WTC11 (cell line): Measurements from ENCODE around the gene CLCN7. TPM values are rescaled to one million over a fixed set of nuclear protein-coding genes. Genes with fewer than 3 reads are reported as not detected.

Experiments
- ATAC-seq: fragments of 200-7000 bp; cut with Tn5 transposase; 2 replicates; pipeline ENCODE4 v1.10.0; 2021; ENCODE audit warnings: mild to moderate bottlenecking, moderate library complexity
- CTCF ChIA-PET: fragments of 300-600 bp; sonication (Branson Sonifier 250); formaldehyde crosslinking; loops from one replicate; lab custom pipeline; 2021; ENCODE audit warnings: antibody characterized with exemption; lab: Charles Lee
- POLR2A ChIA-PET: fragments of 350-600 bp; sonication (Branson Sonifier 250); formaldehyde crosslinking; loops from one replicate; lab custom pipeline; 2021; ENCODE audit warnings: antibody characterized with exemption; lab: Charles Lee
- DNase-seq: peaks from one replicate; pipeline ENCODE4 v3.0.0; 2021; ENCODE audit warnings: low spot score
- H3K27ac Mint-ChIP-seq: 2 replicates; pipeline ENCODE4 v1.8.0; 2021; ENCODE audit warnings: mixed read lengths
- H3K27me3 Mint-ChIP-seq: 2 replicates; pipeline ENCODE4 v1.8.0; 2021; ENCODE audit warnings: low read depth, mild to moderate bottlenecking, moderate library complexity, mixed read lengths
- H3K36me3 Mint-ChIP-seq: 2 replicates; pipeline ENCODE4 v1.8.0; 2021; ENCODE audit warnings: mixed read lengths
- H3K4me1 Mint-ChIP-seq: 2 replicates; pipeline ENCODE4 v1.8.0; 2022; ENCODE audit warnings: mixed read lengths
- H3K4me3 Mint-ChIP-seq: 2 replicates; pipeline ENCODE4 v1.8.0; 2021; ENCODE audit warnings: mild to moderate bottlenecking, moderate library complexity, mixed read lengths
- H3K9me3 Mint-ChIP-seq: 2 replicates; pipeline ENCODE4 v1.8.0; 2021; ENCODE audit warnings: mixed read lengths
- AFF4 ChIP-seq: sonication (generic); formaldehyde crosslinking; IDR thresholded peaks from 2 replicates; pipeline ENCODE4 v1.8.1; 2023; ENCODE audit warnings: mild to moderate bottlenecking, missing genetic modification reagents, borderline replicate concordance
- ESRRA ChIP-seq: sonication (generic); formaldehyde crosslinking; IDR thresholded peaks from 2 replicates; pipeline ENCODE4 v1.8.1; 2022; ENCODE audit warnings: mild to moderate bottlenecking, missing genetic modification reagents, borderline replicate concordance
- FOXJ3 ChIP-seq: sonication (generic); formaldehyde crosslinking; IDR thresholded peaks from 2 replicates; pipeline ENCODE4 v1.9.0; 2021; ENCODE audit warnings: missing genetic modification reagents, mild to moderate bottlenecking, borderline replicate concordance
- FOXP4 ChIP-seq: sonication (generic); formaldehyde crosslinking; IDR thresholded peaks from 2 replicates; pipeline ENCODE4 v1.8.0; 2022; ENCODE audit warnings: mild to moderate bottlenecking, missing genetic modification reagents
- IRF1 ChIP-seq: sonication (generic); formaldehyde crosslinking; IDR thresholded peaks from 2 replicates; pipeline ENCODE4 v1.8.0; 2023; ENCODE audit warnings: missing genetic modification reagents
- KAT7 ChIP-seq: sonication (generic); formaldehyde crosslinking; IDR thresholded peaks from 2 replicates; pipeline ENCODE4 v1.8.1; 2023; ENCODE audit warnings: missing genetic modification reagents, mild to moderate bottlenecking, borderline replicate concordance
- NFATC4 ChIP-seq: fragments of 250-450 bp; sonication (Bioruptor Pico); IDR thresholded peaks from 2 replicates; pipeline ENCODE4 v1.9.0; 2021; ENCODE audit warnings: mild to moderate bottlenecking
- NFYB ChIP-seq: sonication (generic); formaldehyde crosslinking; conservative IDR thresholded peaks from 2 replicates; pipeline ENCODE4 v1.8.0; 2022; ENCODE audit warnings: low read depth, missing genetic modification reagents
- SMAD3 ChIP-seq: sonication (generic); formaldehyde crosslinking; IDR thresholded peaks from 2 replicates; pipeline ENCODE4 v1.8.0; 2022; ENCODE audit warnings: missing genetic modification reagents, mild to moderate bottlenecking, borderline replicate concordance
- TEAD1 ChIP-seq: sonication (generic); formaldehyde crosslinking; IDR thresholded peaks from 2 replicates; pipeline ENCODE4 v1.8.0; 2022; ENCODE audit warnings: mild to moderate bottlenecking, missing genetic modification reagents
- ZNF317 ChIP-seq: sonication (generic); formaldehyde crosslinking; IDR thresholded peaks from 2 replicates; pipeline ENCODE4 v1.8.1; 2023; ENCODE audit warnings: low read depth, mild to moderate bottlenecking, moderate library complexity, missing genetic modification reagents, borderline replicate concordance
- ZNF425 ChIP-seq: fragments of 250-450 bp; sonication (Bioruptor Pico); conservative IDR thresholded peaks from 2 replicates; pipeline ENCODE4 v1.9.0; 2021; ENCODE audit warnings: mild to moderate bottlenecking
- total RNA-seq: library from RNA; stranded (reverse); gene quantifications from 3 replicates; pipeline ENCODE4 v1.2.3, GENCODE V29; 2021
- TF ChIP-seq, protein P1 (sequence below): sonication (generic); formaldehyde crosslinking; IDR thresholded peaks from 2 replicates; pipeline ENCODE4 v1.8.0; 2023; ENCODE audit warnings: mild to moderate bottlenecking, missing genetic modification reagents
- TF ChIP-seq, protein P2 (sequence below): sonication (generic); formaldehyde crosslinking; IDR thresholded peaks from 2 replicates; pipeline ENCODE4 v1.8.0; 2022; ENCODE audit warnings: mild to moderate bottlenecking, missing genetic modification reagents

Gene CLCN7
- total RNA-seq, 1 experiment from 2014 or later, result 94.1 TPM

DNA sequence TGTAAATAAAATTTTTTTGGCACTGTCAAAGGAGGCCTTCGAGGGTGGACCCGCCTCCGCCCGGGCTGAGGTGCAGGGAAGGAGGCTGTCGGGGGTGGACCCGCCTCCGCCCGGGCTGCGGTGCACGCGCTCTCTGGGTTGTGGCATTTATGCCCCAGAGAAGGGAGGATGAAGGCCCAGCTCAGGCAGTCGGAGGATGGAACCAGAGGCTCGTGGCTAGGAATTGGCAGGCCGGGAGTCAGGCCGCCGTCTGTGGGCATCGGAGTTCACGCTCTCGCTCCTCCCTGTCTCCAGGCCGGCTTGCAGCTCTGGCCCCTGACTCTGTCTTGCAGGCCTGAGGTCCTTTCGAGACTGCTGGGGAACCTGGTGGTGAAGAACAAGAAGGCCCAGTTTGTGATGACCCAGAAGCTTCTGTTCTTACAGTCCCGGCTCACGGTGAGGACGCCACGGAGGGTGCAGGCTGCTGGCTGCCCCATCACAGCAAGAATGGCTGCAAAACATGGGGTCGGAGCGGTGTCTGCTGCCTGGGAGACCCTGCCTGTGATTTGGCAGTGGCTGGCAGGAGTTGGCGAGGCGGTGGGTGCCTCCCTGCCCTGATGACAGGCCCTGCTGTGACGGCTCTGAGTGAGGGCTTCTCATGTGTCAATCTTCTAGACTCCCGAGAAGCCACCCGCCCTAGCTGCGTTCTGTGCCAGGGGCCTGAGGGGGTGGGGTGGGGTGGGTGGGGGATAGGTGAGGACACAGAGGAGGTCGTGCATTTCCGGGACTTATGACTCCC, 24.3 kb upstream of the CLCN7 start (continued):
- TF ChIP-seq FOXP4 (CRISPR knock-in tag), result no peak
- no peak for TF ChIP-seq ZNF425 (CRISPR knock-in tag)
- no peak for TF ChIP-seq SMAD3
- TF ChIP-seq ESRRA (CRISPR knock-in tag), result no peak
- no peak for TF ChIP-seq FOXJ3 (CRISPR knock-in tag)

GRCh38 chr16:1497014-1497598, 22.3 kb upstream of the CLCN7 start:
- Mint-ChIP-seq H3K36me3 (peaks cover 9% of the 10 kb centered on the region), H3K4me1 (peaks cover 10% of the 10 kb centered on the region; the same call in 1 of the 2 replicates), H3K9me3 (no peaks in the 10 kb centered on the region), H3K4me3 (no peak overlapping the region), H3K27ac (no peak overlapping the region), H3K27me3 (no peaks in the 10 kb centered on the region)
- ATAC-seq (no peak), DNase-seq (no peak)
- TF ChIP-seq ZNF317 (CRISPR knock-in tag) (no peak), KAT7 (CRISPR knock-in tag) (no peak), AFF4 (CRISPR knock-in tag) (no peak), NFYB (CRISPR knock-in tag) (no peak), TEAD1 (CRISPR knock-in tag) (no peak)
- ChIA-PET POLR2A (no interaction called here), CTCF (interaction anchor here (1.5 kb wide), 1 partner anchor 42 kb away, joined by 3 read pairs; no protein-coding TSS in a partner anchor)

DNA sequence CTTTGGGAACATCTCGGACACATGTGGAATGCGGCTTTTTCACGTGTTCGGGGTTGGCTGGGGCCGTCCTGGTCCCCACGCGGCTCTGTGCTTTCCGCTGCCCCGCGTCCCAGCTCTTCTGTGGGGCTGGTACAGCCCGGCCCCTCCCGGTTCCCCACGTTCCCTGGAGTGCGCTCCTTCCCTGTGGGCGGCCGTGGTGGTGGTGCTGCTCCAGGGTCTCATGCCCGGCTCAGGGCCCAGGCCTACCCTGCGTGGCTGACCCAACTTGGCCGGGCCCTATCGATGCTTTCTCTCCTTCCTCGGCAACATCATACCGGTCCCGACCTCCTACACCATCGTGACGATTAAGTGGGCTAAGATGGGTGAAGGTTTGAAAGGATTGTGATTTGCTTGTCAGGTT, 21.6 kb upstream of the CLCN7 start:
- Mint-ChIP-seq H3K4me1 (peaks cover 10% of the 10 kb centered on the region; the same call in 1 of the 2 replicates), H3K36me3 (peaks cover 6% of the 10 kb centered on the region), H3K27me3 (no peaks in the 10 kb centered on the region), H3K4me3 (no peak overlapping the region), H3K27ac (no peak overlapping the region), H3K9me3 (no peaks in the 10 kb centered on the region)
- CTCF ChIA-PET, result interaction anchor here (0.6 kb wide), 1 partner anchor 8 kb away, joined by 6 read pairs; no protein-coding TSS in a partner anchor
- ATAC-seq, result no peak
- POLR2A ChIA-PET, result no interaction called here
- DNase-seq, result no peak
- TF ChIP-seq IRF1 (CRISPR knock-in tag) (no peak), NFATC4 (no peak), TEAD1 (CRISPR knock-in tag) (no peak), AFF4 (CRISPR knock-in tag) (no peak)
- TF ChIP-seq, protein P1, sequence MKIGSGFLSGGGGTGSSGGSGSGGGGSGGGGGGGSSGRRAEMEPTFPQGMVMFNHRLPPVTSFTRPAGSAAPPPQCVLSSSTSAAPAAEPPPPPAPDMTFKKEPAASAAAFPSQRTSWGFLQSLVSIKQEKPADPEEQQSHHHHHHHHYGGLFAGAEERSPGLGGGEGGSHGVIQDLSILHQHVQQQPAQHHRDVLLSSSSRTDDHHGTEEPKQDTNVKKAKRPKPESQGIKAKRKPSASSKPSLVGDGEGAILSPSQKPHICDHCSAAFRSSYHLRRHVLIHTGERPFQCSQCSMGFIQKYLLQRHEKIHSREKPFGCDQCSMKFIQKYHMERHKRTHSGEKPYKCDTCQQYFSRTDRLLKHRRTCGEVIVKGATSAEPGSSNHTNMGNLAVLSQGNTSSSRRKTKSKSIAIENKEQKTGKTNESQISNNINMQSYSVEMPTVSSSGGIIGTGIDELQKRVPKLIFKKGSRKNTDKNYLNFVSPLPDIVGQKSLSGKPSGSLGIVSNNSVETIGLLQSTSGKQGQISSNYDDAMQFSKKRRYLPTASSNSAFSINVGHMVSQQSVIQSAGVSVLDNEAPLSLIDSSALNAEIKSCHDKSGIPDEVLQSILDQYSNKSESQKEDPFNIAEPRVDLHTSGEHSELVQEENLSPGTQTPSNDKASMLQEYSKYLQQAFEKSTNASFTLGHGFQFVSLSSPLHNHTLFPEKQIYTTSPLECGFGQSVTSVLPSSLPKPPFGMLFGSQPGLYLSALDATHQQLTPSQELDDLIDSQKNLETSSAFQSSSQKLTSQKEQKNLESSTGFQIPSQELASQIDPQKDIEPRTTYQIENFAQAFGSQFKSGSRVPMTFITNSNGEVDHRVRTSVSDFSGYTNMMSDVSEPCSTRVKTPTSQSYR, result no peak
- TF ChIP-seq, protein P2, sequence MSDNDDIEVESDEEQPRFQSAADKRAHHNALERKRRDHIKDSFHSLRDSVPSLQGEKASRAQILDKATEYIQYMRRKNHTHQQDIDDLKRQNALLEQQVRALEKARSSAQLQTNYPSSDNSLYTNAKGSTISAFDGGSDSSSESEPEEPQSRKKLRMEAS (CRISPR knock-in tag), result no peak
